ENCODE data around the gene PDZK1IP1.

- TF ChIP-seq CTCF (IDR thresholded peaks at IDR 0.05; ENCODE audit: low read depth, low read length, missing input control) (no peak), REST (IDR thresholded peaks at IDR 0.05) (no peak), ATF3 (IDR thresholded peaks at IDR 0.05) (no peak), SP1 (IDR thresholded peaks at IDR 0.05) (no peak)
These were observed 24.7 kb upstream of the PDZK1IP1 start for GRCh38 chr1:47214549-47214948.
